ENCODE data around the gene MIA3. TPM values are rescaled to one million over a fixed set of nuclear protein-coding genes. Genes with fewer than 3 reads are reported as not detected.

MIA3 gene, protein sequence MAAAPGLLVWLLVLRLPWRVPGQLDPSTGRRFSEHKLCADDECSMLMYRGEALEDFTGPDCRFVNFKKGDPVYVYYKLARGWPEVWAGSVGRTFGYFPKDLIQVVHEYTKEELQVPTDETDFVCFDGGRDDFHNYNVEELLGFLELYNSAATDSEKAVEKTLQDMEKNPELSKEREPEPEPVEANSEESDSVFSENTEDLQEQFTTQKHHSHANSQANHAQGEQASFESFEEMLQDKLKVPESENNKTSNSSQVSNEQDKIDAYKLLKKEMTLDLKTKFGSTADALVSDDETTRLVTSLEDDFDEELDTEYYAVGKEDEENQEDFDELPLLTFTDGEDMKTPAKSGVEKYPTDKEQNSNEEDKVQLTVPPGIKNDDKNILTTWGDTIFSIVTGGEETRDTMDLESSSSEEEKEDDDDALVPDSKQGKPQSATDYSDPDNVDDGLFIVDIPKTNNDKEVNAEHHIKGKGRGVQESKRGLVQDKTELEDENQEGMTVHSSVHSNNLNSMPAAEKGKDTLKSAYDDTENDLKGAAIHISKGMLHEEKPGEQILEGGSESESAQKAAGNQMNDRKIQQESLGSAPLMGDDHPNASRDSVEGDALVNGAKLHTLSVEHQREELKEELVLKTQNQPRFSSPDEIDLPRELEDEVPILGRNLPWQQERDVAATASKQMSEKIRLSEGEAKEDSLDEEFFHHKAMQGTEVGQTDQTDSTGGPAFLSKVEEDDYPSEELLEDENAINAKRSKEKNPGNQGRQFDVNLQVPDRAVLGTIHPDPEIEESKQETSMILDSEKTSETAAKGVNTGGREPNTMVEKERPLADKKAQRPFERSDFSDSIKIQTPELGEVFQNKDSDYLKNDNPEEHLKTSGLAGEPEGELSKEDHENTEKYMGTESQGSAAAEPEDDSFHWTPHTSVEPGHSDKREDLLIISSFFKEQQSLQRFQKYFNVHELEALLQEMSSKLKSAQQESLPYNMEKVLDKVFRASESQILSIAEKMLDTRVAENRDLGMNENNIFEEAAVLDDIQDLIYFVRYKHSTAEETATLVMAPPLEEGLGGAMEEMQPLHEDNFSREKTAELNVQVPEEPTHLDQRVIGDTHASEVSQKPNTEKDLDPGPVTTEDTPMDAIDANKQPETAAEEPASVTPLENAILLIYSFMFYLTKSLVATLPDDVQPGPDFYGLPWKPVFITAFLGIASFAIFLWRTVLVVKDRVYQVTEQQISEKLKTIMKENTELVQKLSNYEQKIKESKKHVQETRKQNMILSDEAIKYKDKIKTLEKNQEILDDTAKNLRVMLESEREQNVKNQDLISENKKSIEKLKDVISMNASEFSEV (N-terminal part only)
- 10 to 100 TPM; 24.1 to 75.3 (median 47.9) TPM for total RNA-seq

DNA sequence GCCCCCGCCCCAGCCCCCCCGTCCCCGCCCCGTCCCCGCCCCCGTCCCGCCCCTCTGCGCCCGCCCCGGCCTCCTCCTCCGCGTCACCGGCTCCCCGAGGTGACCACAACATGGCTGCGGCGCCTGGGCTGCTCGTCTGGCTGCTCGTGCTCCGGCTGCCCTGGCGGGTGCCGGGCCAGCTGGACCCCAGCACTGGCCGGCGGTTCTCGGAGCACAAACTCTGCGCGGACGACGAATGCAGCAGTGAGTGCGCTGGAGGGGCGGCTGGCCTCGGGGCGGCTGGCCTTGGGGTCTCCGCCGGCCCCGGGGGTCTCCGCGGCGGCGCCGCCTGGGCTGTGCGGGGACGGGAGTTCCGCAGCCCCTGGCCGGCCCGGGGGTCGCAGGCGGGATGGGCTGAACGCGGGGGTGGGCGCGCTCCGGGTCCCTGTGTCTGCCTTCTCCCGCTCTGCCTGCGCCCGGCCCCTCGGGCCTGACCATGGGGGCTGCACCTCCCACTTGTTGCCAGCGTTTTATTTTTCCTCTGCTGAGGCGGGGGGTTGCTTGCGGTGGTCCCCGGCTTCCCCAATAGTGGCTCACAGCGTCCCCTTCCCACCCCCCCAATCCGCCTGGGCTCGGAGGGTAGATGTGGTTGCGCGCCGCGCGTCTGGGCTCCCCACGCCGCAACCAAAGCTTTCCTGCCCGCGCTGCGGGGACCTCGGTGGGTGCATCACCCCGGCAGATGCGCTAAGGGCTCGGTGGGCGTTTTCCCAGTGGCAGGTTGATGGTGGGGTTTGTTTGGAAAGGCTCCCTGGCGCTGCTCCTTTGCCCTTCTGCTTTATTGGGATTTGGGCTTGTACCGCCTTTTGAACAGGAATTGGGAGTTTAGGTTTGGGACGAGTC, at the start of gene MIA3:
Gene MIA3, plus strand, starts transcription at position 97 of the 879 bp plus-strand sequence. Its CDS starts 14 bp downstream, at position 111.
- DNase-seq = peak; percentile 71 to 72
- Histone ChIP-seq H3K4me1 (peaks cover 12 to 13% of the 10 kb centered on the region in 2 donors), H3K27me3 (no peaks in the 10 kb centered on the region), H3K9me3 (no peaks in the 10 kb centered on the region), H3K4me3 (peak within 1 kb of the TSS; percentile 73 to 95 (median 90)), H3K27ac (peak within 1 kb of the TSS; percentile 76 to 92 (median 90)), H3K36me3 (peaks cover 0 to 19% of the 10 kb centered on the region in 2 donors)
- TF ChIP-seq POLR2A (IDR thresholded peaks at IDR 0.05) = peak; percentile 17 to 36
- TF ChIP-seq, protein P1, sequence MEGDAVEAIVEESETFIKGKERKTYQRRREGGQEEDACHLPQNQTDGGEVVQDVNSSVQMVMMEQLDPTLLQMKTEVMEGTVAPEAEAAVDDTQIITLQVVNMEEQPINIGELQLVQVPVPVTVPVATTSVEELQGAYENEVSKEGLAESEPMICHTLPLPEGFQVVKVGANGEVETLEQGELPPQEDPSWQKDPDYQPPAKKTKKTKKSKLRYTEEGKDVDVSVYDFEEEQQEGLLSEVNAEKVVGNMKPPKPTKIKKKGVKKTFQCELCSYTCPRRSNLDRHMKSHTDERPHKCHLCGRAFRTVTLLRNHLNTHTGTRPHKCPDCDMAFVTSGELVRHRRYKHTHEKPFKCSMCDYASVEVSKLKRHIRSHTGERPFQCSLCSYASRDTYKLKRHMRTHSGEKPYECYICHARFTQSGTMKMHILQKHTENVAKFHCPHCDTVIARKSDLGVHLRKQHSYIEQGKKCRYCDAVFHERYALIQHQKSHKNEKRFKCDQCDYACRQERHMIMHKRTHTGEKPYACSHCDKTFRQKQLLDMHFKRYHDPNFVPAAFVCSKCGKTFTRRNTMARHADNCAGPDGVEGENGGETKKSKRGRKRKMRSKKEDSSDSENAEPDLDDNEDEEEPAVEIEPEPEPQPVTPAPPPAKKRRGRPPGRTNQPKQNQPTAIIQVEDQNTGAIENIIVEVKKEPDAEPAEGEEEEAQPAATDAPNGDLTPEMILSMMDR (IDR thresholded peaks at IDR 0.05 in 4 of 5, conservative IDR thresholded peaks at IDR 0.05 in 1 of 5) = no peak
- intact Hi-C loops (cut with DNase I; ENCODE audit: low total_unique reads) = loop anchor here (1.0 kb wide), 1 partner anchor 25 kb away; no protein-coding TSS in a partner anchor
- ATAC-seq = peak; percentile 78 to 79
- in situ Hi-C loops (cut with MboI; ENCODE audit: low sequenced_read_pairs in 4 of 4) = no loop called here

DNA sequence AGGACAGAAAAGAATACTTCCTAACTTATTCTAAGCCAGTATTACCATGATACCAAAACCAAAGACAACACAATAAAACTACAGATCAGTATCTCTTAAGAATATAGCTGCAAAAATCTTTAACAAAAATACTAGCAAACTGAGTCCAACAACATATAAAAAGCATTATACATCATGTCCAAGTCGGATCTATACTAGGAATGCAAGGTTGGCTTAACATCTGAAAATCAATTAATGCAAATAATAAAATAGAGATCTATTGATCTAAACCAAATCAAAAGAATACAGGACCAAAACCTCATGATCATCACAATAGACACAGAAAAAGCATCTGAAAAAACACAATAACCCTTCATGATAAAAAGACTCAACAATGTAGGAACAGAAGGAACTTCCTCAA, 47.1 kb upstream of the MIA3 start:
- no peak for DNase-seq
- in situ Hi-C loops (cut with MboI; ENCODE audit: low sequenced_read_pairs in 4 of 4) (no loop called here), intact Hi-C loops (cut with DNase I; ENCODE audit: low total_unique reads) (no loop called here)
- no peak for TF ChIP-seq POLR2A (IDR thresholded peaks at IDR 0.05)
- TF ChIP-seq, protein P1 (IDR thresholded peaks at IDR 0.05 in 4 of 5, conservative IDR thresholded peaks at IDR 0.05 in 1 of 5) = no peak
- Histone ChIP-seq H3K9me3 (no peaks in the 10 kb centered on the region), H3K27ac (no peak overlapping the region), H3K4me3 (no peak overlapping the region), H3K36me3 (peaks cover 0 to 20% of the 10 kb centered on the region in 2 donors), H3K4me1 (no peaks in the 10 kb centered on the region), H3K27me3 (no peaks in the 10 kb centered on the region)
- ATAC-seq = no peak

DNA sequence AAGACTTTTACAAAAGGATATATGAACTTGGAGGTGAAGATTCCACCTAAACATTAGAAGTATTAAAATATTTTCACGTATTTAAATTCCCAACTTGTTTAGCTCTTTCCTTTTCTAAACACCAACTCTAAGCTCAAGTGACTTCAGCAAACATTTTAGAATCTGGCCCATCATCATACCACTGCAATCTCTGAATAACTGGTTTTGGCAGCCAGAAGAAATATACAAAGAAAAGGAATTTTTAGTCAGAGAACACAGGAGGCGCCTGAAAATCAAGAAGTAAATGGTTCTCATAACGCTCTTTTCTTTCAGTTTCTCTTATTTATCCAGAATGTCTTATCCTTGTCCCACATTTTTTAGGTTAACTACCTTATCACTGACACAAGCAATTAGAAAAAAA, 38.6 kb upstream of the MIA3 start:
- H3K27me3 ChIP-seq = no peaks in the 10 kb centered on the region
- H3K4me3 ChIP-seq = no peak overlapping the region
- no peaks in the 10 kb centered on the region for H3K9me3 ChIP-seq
- H3K36me3 ChIP-seq = peaks cover 0 to 18% of the 10 kb centered on the region in 2 donors
- in situ Hi-C loops (cut with MboI; ENCODE audit: low sequenced_read_pairs in 4 of 4) (no loop called here), intact Hi-C loops (cut with DNase I; ENCODE audit: low total_unique reads) (no loop called here)
- ATAC-seq (no peak), DNase-seq (no peak)
- no peak for TF ChIP-seq POLR2A (IDR thresholded peaks at IDR 0.05)
- TF ChIP-seq, protein P1 (IDR thresholded peaks at IDR 0.05 in 4 of 5, conservative IDR thresholded peaks at IDR 0.05 in 1 of 5) = no peak
- no peaks in the 10 kb centered on the region for H3K4me1 ChIP-seq
- no peak overlapping the region for H3K27ac ChIP-seq

Data from gastrocnemius medialis (tissue), 4 donors.